NCI-H526 treated with DMSO at 0.1 percent for 48 hours (cell line): ENCODE results near the gene GAL3ST1.
"Not testable (repeated sequence)": the region's sequence is repeated elsewhere in the genome, so short reads cannot be mapped to it uniquely, and the experiment has no call there.

ENCODE experiments used
- DNase-seq: peaks from one replicate; lab custom pipeline; 2025; lab: John Stamatoyannopoulos, UW

Gene GAL3ST1

GRCh38 chr22:30564761-30565119, 9.7 kb downstream of the GAL3ST1 start:
- DNase-seq, result no peak

GRCh38 chr22:30564045-30564760, 10.3 kb downstream of the GAL3ST1 start:
- no peak for DNase-seq

- DNase-seq, result no peak
Measured at GRCh38 chr22:30562366-30562765, 12.1 kb downstream of the GAL3ST1 start.

- DNase-seq, result no peak
Measured at GRCh38 chr22:30561402-30562189, 12.9 kb downstream of the GAL3ST1 start.

GRCh38 chr22:30560643-30561202, 13.7 kb downstream of the GAL3ST1 start:
- DNase-seq, result not testable (repeated sequence)

- DNase-seq, result no peak
Measured at GRCh38 chr22:30559889-30560288, 14.6 kb downstream of the GAL3ST1 start.

GRCh38 chr22:30557243-30557642, 17.2 kb downstream of the GAL3ST1 start:
- no peak for DNase-seq

GRCh38 chr22:30556388-30556787, 18.1 kb downstream of the GAL3ST1 start:
- no peak for DNase-seq

GRCh38 chr22:30555282-30556210, 18.9 kb downstream of the GAL3ST1 start:
- no peak for DNase-seq

- no peak for DNase-seq
Measured at GRCh38 chr22:30553971-30554370, 20.5 kb downstream of the GAL3ST1 start.

GRCh38 chr22:30552719-30553118, 21.7 kb downstream of the GAL3ST1 start:
- no peak for DNase-seq

GRCh38 chr22:30551813-30552212, 22.7 kb downstream of the GAL3ST1 start:
- DNase-seq, result not testable (repeated sequence)

GRCh38 chr22:30547188-30547587, 27.3 kb downstream of the GAL3ST1 start:
- no peak for DNase-seq

GRCh38 chr22:30546616-30547015, 27.8 kb downstream of the GAL3ST1 start, which contains the start of gene SEC14L6:
SEC14L6 (minus strand) TSS chr22:30546741; CDS start chr22:30546682, 59 bp downstream.
- no peak for DNase-seq

- DNase-seq, result no peak
Measured at GRCh38 chr22:30542811-30543188, 31.7 kb downstream of the GAL3ST1 start.

- no peak for DNase-seq
Measured at GRCh38 chr22:30541961-30542810, 32.3 kb downstream of the GAL3ST1 start.

- not testable (repeated sequence) for DNase-seq
Measured at GRCh38 chr22:30541511-30541910, 33.0 kb downstream of the GAL3ST1 start.

- DNase-seq, result no peak
Measured at GRCh38 chr22:30539368-30539767, 35.1 kb downstream of the GAL3ST1 start.

- no peak for DNase-seq
Measured at GRCh38 chr22:30538280-30538679, 36.2 kb downstream of the GAL3ST1 start.

- peak; percentile 38 for DNase-seq
Measured at GRCh38 chr22:30537083-30537731, 37.3 kb downstream of the GAL3ST1 start.
